Rectal smooth muscle tissue (tissue), 1 donor: Measurements from ENCODE around the gene REXO2.

Experiments used
- H3K27ac ChIP-seq: one replicate; pipeline ENCODE4 v1.7.0; 2013; ENCODE audit warnings: low read depth, low read length, inconsistent platforms
- H3K27me3 ChIP-seq: one replicate; pipeline ENCODE4 v1.7.0; 2013; ENCODE audit warnings: low read length; ENCODE audit not compliant: control insufficient read depth, insufficient read depth
- H3K36me3 ChIP-seq: one replicate; pipeline ENCODE4 v1.7.0; 2013; ENCODE audit warnings: low read length; ENCODE audit not compliant: control insufficient read depth, insufficient read depth
- H3K4me1 ChIP-seq: one replicate; pipeline ENCODE4 v1.7.0; 2013; ENCODE audit warnings: low read length; ENCODE audit not compliant: control insufficient read depth, insufficient read depth
- H3K4me3 ChIP-seq: one replicate; pipeline ENCODE4 v1.7.0; 2013; ENCODE audit warnings: low read length
- H3K9ac ChIP-seq: one replicate; pipeline ENCODE4 v1.7.0; 2013; ENCODE audit warnings: low read length

REXO2 gene

GRCh38 chr11:114439229-114440120 is at the start of gene REXO2:
REXO2 (plus strand) TSS chr11:114439467; CDS start chr11:114439529, 62 bp downstream.
- peak within 1 kb of the TSS; percentile 93 for H3K4me3 ChIP-seq
- peak within 1 kb of the TSS; percentile 72 for H3K9ac ChIP-seq
- no peaks in the 10 kb centered on the region for H3K27me3 ChIP-seq
- peaks cover 11% of the 10 kb centered on the region for H3K4me1 ChIP-seq
- H3K36me3 ChIP-seq = no peaks in the 10 kb centered on the region
- H3K27ac ChIP-seq = peak within 1 kb of the TSS; percentile 90

DNA sequence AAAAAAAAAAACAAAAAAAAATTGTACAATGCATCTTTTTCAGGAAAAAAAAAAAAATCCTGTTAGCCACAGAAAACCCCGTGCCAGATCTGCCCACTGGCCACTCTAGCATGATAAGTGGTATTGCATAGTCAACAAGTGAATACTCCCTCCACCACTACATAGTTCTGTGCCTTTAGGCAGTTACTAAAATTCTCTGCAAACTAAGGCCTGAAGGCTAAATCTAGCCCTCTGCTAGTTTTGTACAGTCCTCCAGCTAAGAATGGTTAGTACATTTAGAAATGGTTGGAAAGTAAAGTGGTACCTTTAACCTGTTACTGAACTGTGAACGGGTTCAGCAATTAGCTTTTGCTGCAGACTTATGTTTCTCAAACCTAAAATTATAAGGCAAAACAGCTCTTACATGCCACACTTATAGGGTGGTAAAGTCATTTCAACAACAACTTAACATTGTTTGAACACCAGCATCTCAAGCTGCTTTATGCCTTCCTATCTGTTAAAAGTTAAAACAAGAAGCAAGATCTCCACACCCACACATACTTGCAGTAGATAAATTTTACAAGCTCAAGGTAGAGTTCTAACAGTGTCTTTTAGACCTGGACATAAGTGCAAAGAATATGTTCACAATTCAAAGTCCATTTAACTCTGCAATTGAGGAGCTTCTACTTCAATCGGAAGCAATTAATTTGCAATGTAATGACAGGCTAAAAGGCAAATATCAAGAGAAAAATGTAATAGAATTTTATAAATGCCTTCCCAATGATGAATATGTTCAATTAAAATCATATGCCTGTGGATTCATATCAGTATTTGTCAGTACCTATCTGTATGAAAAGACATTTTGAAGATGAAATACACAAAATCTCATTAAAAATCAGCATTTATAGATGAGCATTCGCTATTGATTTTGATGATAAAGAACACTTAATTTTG is 46.3 kb upstream of the REXO2 start:
- Histone ChIP-seq H3K36me3 (no peaks in the 10 kb centered on the region), H3K27ac (no peak overlapping the region), H3K4me3 (no peak overlapping the region), H3K9ac (no peak overlapping the region), H3K27me3 (no peaks in the 10 kb centered on the region), H3K4me1 (no peaks in the 10 kb centered on the region)

DNA sequence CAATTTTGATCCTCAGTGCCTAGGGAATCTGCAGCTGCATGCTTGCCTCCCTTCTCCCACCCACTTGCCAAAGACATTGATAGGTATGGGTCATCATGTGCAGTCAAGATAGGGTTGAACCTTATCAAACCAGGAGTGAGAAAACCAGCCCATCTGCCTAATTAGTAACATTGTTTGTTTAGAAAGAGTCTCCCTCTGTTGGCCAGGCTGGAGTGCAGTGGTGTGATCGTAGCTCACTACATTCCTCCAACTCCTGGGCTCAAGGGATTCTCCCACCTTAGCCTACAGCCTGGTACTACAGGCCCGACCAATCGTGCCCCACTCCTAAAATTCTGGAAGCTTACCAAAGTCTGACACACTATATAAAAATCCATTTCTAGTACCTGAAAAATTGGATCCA is 43.5 kb upstream of the REXO2 start:
- Histone ChIP-seq H3K27me3 (no peaks in the 10 kb centered on the region), H3K9ac (no peak overlapping the region), H3K4me3 (no peak overlapping the region), H3K36me3 (no peaks in the 10 kb centered on the region), H3K4me1 (peaks cover 4% of the 10 kb centered on the region), H3K27ac (no peak overlapping the region)

DNA sequence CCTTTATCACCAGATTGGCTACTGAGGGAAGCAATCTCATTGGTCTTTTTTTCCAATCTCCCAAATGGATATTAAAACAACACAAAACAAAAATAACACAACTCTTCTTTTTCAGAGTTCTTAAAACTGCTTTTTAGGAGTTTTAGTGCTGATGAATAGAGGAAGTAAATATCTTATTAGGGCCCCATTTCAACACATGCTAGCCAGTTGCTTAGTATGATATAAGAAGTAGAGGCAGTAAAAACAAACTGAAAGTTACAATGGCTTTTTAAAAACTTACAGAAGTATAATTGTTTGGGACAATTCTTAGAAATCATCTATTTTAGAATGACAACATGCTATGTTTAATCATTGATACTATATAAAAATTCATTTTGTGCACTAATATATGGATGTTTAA is 42.4 kb upstream of the REXO2 start:
- H3K9ac ChIP-seq = no peak overlapping the region
- H3K4me3 ChIP-seq = no peak overlapping the region
- H3K27ac ChIP-seq = no peak overlapping the region
- H3K4me1 ChIP-seq = peaks cover 6% of the 10 kb centered on the region
- no peaks in the 10 kb centered on the region for H3K36me3 ChIP-seq
- no peaks in the 10 kb centered on the region for H3K27me3 ChIP-seq

DNA sequence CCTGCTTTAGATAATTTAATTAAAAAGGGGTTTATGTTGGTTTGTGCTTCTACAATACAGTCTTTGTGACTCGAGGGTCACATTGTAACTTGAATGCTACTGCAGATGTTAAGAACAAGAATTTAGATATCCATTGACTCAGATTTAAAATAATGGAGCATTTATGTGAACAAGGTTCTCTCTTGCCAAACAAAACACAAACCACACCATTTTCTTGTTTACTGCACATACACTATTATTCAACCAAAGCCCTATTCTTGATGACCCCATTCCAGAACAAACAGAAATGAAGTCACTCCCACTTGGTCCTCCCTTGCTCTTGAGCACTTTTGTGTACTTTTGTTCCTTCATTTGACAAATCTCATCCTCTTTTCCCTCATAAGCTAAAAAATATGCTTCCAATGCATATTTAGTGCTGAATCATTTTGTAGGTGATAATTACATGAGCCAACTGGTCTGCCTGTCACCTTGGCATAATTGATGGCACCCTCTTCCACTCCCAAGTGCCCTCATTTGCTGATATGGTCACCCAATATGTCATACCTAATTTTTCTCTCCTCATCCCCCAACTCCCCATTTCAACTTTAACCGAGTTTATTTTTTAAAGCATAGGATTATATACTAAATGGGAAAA is 41.8 kb upstream of the REXO2 start:
- Histone ChIP-seq H3K27ac (no peak overlapping the region), H3K27me3 (no peaks in the 10 kb centered on the region), H3K9ac (no peak overlapping the region), H3K4me1 (peaks cover 8% of the 10 kb centered on the region), H3K36me3 (no peaks in the 10 kb centered on the region), H3K4me3 (no peak overlapping the region)

DNA sequence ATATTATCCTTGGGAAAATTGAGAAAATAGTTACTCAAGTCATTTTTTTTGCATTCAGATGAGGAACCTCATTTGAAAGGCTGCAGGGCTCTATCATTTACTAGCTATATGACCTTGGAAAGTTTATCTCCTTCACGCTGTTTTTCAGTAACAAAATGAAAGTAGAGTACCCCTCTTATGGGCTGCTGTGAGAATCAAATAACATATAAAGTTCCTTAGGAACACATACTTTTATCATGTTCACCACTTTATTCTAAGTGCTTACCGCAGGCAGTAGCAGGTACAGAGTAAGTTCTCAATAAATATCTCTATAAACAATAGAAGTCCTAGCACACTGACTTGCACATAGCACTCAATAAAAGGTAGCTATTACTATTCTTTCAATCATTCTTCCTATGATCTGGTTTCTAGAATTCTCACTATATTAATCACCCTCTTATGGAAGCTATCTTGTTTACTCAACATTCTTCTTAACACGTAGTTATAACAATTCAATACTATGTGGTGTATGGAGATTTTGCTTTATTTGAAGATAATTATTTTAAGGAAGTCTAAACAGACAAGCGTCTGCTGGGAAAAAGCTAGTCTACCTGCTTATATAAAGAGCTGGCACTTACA is 40.9 kb upstream of the REXO2 start:
- no peaks in the 10 kb centered on the region for H3K27me3 ChIP-seq
- H3K4me3 ChIP-seq = no peak overlapping the region
- H3K4me1 ChIP-seq = peaks cover 8% of the 10 kb centered on the region
- H3K36me3 ChIP-seq = no peaks in the 10 kb centered on the region
- no peak overlapping the region for H3K9ac ChIP-seq
- peak overlapping the region; percentile 99 for H3K27ac ChIP-seq

- Histone ChIP-seq H3K4me1 (peaks cover 8% of the 10 kb centered on the region), H3K9ac (peak overlapping the region; percentile 98), H3K4me3 (peak overlapping the region; percentile 98), H3K36me3 (no peaks in the 10 kb centered on the region), H3K27ac (peak overlapping the region; percentile 99), H3K27me3 (no peaks in the 10 kb centered on the region)
These were observed 39.6 kb upstream of the REXO2 start for GRCh38 chr11:114399490-114400215.

DNA sequence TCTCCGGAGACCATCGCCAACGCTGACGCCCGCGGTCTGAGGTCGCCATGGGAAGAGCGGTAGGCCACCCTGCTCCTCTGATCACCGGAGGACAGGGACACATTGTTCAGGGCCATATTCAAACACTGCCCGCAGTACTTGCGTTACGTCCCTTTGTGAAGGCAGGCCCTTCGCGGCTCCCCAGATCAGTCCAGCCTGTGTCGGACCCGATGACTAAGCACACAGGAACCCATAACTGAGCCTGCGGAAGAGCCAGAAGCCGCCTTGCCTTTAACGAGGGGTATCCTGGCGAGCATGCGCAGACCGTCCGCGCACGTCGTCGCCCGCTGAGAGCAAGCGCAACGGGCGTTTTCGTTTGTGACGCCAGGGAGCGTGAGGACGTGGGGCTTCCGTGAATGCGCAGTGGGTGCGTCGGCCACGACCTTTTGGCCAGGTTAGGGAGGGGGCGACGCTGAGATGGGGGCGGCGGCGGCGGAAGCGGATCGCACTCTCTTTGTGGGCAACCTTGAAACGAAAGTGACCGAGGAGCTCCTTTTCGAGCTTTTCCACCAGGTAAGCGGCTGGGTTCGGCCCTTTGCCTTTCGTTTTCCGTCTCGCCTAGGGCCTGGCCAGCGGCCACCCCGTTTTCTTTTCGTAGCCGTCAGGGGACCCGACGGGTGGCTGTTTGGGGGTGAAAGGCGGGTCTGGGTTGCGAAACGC is 38.9 kb upstream of the REXO2 start, which contains the start of the genes C11orf71 and RBM7:
TSS of gene C11orf71 (minus strand) at position 296 of the 699 bp plus-strand sequence. CDS start at position 116, 180 bp downstream.
TSS of gene RBM7 (plus strand) at position 451 of the 699 bp plus-strand sequence. CDS start at position 457, 6 bp downstream.
- Histone ChIP-seq H3K36me3 (no peaks in the 10 kb centered on the region), H3K27ac (peak within 1 kb of the TSS; percentile 99), H3K9ac (peak within 1 kb of the TSS; percentile 98), H3K4me3 (peak within 1 kb of the TSS; percentile 98), H3K4me1 (peaks cover 8% of the 10 kb centered on the region), H3K27me3 (no peaks in the 10 kb centered on the region)

GRCh38 chr11:114400915-114401223 is 38.4 kb upstream of the REXO2 start:
- Histone ChIP-seq H3K36me3 (no peaks in the 10 kb centered on the region), H3K4me1 (peaks cover 8% of the 10 kb centered on the region), H3K27ac (peak overlapping the region; percentile 99), H3K4me3 (peak overlapping the region; percentile 98), H3K9ac (peak overlapping the region; percentile 98), H3K27me3 (no peaks in the 10 kb centered on the region)

DNA sequence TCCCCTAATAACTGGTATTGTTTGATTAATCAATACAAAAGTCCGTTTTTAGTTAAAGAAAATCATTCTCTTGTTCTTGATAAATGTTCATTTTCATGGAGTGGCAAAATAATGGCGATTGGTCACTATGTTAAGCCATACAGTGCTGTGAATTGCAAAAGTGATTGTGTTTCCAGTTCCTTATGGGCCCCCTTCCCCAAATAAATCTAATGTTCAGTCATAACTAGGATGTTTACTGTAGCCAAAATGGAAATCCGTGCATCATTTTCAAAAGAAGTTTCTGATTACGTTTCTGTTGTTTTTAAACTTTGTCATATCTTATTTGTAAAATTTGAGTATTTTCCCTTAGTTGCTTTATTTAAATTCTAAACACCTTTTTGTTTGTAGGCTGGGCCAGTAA is 38.0 kb upstream of the REXO2 start:
- H3K9ac ChIP-seq = no peak overlapping the region
- peaks cover 8% of the 10 kb centered on the region for H3K4me1 ChIP-seq
- peak overlapping the region; percentile 98 for H3K4me3 ChIP-seq
- H3K27me3 ChIP-seq = no peaks in the 10 kb centered on the region
- peak overlapping the region; percentile 99 for H3K27ac ChIP-seq
- no peaks in the 10 kb centered on the region for H3K36me3 ChIP-seq

DNA sequence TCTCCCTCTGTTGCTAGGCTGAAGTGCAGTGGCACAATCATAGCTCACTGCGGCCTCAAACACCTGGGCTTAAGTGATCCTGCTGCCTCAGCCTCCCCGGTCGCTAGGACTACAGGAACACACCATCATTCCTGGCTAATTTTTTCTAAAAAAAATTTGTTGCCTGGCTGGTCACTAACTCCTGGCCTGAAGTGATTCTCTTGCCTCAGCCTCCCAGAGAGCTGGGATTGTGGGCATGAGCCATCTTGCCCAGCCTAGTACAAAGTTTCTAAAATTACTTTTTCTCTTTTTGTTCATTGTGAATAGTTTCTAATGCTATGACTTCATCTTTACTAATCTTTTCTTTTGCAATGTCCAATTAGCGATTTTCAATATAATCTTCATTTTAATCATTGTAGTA is 26.3 kb upstream of the REXO2 start:
- Histone ChIP-seq H3K27ac (no peak overlapping the region), H3K4me1 (no peaks in the 10 kb centered on the region), H3K27me3 (no peaks in the 10 kb centered on the region), H3K9ac (no peak overlapping the region), H3K4me3 (no peak overlapping the region), H3K36me3 (no peaks in the 10 kb centered on the region)
